ENCODE measurements around the gene USP15.

DNA sequence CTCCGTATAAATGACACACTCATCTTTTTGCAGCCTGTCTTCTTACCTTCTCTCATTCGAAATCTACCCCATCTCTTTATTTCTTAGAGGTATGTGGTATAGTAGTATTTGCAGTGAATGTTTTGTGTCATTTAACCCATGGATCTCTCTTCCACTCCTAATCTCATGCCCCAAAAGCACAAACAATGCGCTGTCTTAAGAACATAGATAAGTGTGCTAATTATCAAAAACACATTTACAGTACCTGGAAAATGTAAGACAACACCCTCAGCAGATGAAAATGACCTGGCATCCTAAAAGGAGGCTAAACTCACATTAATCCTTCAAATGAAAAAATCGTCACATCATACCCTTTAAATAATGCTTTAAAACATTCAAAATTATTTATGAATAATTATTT is 10.7 kb downstream of the USP15 start:
- TF ChIP-seq, protein P1, sequence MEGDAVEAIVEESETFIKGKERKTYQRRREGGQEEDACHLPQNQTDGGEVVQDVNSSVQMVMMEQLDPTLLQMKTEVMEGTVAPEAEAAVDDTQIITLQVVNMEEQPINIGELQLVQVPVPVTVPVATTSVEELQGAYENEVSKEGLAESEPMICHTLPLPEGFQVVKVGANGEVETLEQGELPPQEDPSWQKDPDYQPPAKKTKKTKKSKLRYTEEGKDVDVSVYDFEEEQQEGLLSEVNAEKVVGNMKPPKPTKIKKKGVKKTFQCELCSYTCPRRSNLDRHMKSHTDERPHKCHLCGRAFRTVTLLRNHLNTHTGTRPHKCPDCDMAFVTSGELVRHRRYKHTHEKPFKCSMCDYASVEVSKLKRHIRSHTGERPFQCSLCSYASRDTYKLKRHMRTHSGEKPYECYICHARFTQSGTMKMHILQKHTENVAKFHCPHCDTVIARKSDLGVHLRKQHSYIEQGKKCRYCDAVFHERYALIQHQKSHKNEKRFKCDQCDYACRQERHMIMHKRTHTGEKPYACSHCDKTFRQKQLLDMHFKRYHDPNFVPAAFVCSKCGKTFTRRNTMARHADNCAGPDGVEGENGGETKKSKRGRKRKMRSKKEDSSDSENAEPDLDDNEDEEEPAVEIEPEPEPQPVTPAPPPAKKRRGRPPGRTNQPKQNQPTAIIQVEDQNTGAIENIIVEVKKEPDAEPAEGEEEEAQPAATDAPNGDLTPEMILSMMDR (IDR thresholded peaks at IDR 0.05; ENCODE audit: extremely low read depth in 1 of 2, insufficient read depth in 1 of 2, low read depth in 1 of 2, low read length in 2 of 2): no peak
- TF ChIP-seq POLR2A (IDR thresholded peaks at IDR 0.05; ENCODE audit: low read depth, low read length) (no peak), FOS (IDR thresholded peaks at IDR 0.05; ENCODE audit: borderline replicate concordance, insufficient read depth, low read length) (no peak), POLR2AphosphoS5 (IDR thresholded peaks at IDR 0.05; ENCODE audit: insufficient read depth, low read depth, low read length) (no peak), JUN (IDR thresholded peaks at IDR 0.05; ENCODE audit: borderline replicate concordance, insufficient read depth, insufficient read length, low read depth) (no peak), EZH2 (IDR thresholded peaks at IDR 0.05; ENCODE audit: borderline replicate concordance, low read depth, low read length, severe bottlenecking) (no peak), GATA2 (IDR thresholded peaks at IDR 0.05; ENCODE audit: insufficient read depth, insufficient read length, low read depth, low read length) (no peak), MYC (IDR thresholded peaks at IDR 0.05; ENCODE audit: low read depth, low read length) (no peak)
- TF ChIP-seq, protein P2, sequence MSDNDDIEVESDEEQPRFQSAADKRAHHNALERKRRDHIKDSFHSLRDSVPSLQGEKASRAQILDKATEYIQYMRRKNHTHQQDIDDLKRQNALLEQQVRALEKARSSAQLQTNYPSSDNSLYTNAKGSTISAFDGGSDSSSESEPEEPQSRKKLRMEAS (IDR thresholded peaks at IDR 0.05; ENCODE audit: insufficient read depth, insufficient read length): no peak

Measured in endothelial cell of umbilical vein (primary cell).